HS-5 (cell line): ENCODE measurements around the gene DRGX.

ENCODE experiments used
- DNase-seq: peaks from one replicate; pipeline ENCODE4 v3.0.0-alpha.2; 2012; ENCODE audit warnings: low read depth

Gene DRGX

DNA sequence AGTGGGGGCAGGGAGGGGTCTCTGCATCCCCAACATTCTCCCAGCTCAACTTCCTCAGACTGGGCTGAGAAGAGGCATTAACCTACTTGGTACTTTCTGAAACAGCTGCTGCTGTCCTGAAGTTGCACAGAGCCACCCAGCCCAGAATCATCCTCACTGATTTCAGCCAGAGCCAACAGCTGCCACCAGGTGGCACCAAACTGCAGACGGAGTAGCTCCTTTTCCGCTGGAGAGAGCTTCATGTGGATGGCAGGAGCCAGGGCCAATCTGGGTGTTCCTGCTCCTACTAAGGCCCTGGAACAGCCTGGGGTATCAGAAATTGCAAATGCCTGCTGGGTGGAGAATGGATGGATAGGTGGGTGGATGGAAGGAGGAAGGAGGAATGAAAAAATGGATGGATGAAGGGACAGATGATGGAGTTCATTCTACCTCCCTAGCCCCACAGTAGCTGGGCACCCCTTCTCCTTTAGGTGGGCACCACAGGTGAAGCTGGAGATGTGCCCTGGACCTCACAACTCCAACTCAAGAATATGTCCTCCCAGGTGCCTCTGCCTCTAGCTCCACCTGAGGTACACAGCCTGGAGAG is 11.8 kb upstream of the DRGX start:
- peak; percentile 32 for DNase-seq

DNA sequence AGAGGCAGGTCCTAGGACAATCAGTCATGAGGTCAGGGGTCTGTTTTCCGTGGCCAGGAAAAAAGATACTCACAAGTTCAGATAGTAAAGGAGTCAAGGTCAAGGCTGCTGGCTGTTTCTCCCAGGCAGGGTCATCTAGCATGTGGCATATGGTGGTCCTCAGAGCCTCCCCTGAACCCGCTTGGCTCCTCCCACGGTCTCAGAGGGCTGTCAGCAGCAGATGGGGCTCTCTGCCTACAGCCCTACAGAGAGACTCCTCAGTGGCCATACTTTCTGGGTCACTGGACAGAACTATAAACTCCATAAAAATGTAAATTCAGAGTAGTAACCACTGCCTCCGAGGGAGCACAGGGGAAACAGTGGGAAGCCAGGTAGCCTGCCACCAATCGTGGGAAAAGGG is 11.3 kb upstream of the DRGX start:
- DNase-seq = no peak

- DNase-seq = no peak
These were observed 8.5 kb upstream of the DRGX start for GRCh38 chr10:49404321-49404878.

DNA sequence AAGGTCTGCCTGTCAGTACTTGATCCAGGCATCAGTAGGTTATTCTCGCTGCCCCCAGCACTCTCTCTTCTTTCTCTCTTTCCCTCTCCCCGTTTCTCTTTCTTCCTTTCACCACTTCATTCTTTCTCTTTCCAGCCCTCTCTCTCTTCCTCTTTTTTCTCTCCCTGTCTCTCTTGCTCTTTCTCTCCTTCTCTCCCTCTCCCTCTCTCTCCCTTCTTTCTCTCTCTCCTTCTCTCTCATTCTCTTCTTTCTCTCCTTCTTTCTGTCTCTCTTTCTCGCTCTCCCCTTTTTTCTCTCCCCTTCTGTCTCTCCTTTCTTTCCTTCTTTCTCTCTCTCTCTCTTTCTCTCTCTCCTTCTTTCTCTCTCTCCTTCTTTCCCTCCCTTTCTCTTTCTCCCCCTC is 7.5 kb upstream of the DRGX start:
- no peak for DNase-seq

DNA sequence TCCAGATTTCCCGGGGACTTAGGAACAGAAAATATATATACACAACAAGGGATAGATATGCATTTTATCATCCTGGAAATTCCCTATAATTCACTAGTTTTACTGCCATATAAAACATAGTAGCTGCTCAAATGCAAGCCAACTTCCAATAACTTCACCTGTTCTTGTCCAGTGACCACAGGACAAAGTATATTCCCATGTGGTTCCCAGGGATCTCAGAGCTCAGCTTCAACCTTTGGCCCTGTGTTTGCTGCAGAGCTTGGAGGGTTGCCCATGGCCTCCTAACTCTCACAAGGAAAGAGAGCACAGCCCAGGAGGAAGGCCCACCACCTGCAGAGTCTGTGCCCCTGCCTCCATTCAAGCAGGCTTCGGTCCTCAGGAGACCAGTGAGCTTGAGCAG is 4.5 kb upstream of the DRGX start:
- no peak for DNase-seq

DNA sequence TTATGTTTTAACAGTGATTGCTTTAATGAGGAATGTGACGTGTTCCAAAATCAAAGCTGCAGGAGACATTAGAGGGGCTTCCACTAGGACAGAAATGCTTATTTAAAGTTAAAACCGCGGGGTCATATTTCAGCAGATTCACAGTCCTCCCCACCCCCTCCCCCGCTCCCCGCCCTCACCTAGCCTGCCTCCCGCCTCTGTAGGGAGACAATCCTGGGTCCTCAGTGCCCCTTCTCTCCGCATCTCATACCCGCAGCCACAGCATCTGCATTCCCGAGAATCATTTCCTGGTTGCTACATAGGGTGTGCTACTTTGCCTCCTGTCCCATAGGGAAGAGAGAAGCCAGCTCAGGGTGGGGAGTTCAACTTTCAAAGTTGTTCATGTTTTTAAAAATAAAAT is 3.1 kb upstream of the DRGX start:
- no peak for DNase-seq

- no peak for DNase-seq
These were observed 2.3 kb upstream of the DRGX start for GRCh38 chr10:49398000-49398861.

DNA sequence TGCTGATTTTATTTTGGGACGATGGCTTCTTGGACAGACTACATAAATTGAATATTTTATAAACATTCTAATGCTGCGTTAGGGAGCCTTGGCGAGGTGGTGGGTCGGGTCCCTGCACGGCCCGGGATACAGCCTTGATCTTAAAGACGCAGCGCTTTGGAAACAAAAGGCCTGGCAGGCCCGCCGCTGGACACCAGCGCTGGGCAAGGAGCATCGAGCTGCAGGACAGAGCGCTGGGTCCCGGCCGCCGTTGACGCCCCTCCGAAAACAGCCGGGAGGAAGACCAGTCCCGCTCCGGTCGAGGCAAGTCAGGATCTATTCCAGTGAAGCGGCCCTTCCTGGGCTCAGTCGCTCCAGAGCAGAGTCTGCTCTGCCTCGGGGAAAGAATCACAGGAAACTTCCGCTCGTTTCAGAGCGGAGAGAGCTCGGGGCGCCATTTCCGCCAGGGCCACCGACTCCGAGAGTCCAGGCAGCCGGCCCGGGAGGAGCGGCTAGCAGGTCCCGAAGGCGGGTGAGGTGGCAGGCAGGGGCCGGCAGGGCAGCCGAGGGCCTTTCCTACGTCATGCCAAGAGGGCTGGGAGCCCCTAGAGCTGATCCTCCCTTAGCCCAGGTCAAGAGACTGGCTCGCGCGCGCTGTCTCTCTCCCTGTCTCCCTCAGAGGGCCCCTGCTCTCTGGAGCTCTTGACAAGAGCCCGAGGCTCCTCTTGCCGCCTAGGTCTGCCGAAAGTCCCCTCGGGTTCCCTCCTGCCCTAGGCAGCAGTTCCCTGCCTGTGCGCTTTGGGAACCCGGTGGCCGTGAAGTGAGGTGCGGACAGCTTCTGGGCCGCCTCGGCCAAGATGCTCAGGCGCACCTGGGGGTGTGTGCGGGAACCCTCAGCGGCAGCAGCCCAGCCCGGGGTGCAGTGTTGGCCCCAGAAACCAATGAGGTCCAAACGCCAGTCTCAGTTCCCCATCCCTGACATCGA is 1.4 kb upstream of the DRGX start:
- DNase-seq = no peak

DNA sequence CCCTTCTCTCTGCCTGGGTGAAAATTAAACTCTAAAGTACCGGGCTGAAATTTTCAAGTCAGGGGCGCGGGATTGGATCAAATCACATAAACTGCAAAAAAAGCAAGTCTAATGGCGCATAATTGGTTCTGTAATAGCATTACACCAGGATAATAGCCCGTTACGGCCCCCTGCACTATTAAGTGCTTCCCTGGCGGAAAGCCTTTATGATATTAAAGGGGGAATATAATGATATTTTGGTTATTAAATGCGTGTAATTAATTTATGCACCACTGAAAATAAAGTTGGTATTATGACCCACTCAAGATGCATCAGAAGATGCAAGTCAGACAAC is 744 bp upstream of the DRGX start:
- DNase-seq = no peak

GRCh38 chr10:49394933-49395740 is 752 bp downstream of the DRGX start:
- DNase-seq = no peak

DNA sequence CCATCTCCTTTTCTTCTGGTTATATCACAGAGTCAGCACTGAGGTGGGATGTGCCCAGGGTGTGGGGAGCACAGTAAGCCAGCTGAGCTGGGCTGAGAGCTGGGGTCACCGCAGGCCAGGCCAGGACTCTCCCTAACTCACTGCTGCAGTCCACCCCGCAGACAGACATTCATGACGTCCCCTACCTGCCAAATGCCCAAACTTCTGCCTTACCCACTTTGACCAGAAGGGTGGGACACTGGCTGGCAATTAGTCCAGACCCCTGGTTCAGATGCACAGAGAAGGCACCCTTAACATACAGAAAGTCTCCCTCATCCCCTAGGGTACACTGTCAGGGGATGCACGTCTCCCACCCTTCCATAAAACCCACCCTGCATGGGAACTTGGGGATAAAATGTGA is 2.1 kb downstream of the DRGX start:
- no peak for DNase-seq

- DNase-seq = no peak
These were observed 2.6 kb downstream of the DRGX start for GRCh38 chr10:49393301-49393700.

- no peak for DNase-seq
These were observed 6.4 kb downstream of the DRGX start for GRCh38 chr10:49389361-49389933.

DNA sequence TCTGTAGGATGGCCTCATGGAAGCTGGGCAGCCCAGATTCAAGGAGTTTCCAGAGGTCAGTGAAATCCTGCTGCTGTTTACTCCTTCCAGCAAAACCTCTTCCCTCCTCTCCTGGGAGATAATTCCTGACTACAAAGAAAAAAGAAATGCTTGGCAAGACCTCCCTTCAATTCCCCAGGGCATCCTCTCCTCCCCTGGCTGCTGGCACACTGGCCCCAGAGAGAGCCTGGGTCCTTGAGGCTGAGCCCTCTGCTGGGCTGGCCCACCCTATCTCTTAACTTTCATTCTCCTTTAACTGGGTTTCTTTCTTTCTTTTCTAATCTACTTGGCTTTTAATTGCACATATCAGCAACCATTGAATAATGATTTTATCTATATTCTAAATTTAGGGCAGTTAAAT is 7.7 kb downstream of the DRGX start:
- no peak for DNase-seq

GRCh38 chr10:49387071-49387470 is 8.8 kb downstream of the DRGX start:
- peak; percentile 97 for DNase-seq

- DNase-seq = no peak
These were observed 9.7 kb downstream of the DRGX start for GRCh38 chr10:49385939-49386922.

DNA sequence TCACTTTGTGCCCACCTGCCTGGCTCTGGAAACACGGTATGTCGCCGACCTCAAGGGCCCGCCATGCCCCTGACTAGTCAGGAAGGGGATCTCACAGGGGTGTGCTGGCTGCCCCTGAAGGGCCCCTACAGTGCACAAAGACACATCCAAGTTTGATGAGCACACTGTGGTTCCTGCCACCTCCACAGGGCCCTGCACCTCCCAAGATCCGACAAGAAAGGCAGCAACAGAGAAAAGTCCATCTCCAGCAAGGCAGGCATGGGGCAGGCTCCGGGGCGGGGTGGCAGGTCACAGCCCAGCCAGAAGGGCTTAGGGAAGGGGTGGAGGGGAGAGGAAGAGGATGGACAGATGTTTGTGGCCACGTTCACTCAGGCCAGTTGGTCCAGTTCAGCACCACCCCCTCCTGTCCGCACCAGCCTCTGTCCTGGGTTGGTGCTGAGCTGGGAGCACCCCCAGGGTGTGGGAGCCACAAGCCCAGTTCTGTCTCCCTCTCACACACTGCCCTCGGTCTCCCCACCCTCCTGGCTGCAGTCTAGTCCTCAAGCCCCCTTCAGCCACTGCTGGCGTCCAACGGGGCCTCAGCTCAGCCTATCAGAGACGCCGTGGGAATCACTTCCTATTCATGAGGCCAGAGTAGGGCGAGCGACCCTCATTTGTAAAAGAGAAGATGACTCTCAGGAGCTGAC is 11.5 kb downstream of the DRGX start:
- DNase-seq = no peak

- DNase-seq = no peak
These were observed 12.0 kb downstream of the DRGX start for GRCh38 chr10:49383853-49384252.

- DNase-seq = no peak
These were observed 13.1 kb downstream of the DRGX start for GRCh38 chr10:49382826-49383225.
